Smooth muscle cell (in vitro differentiated cells): ENCODE measurements around the gene ANKRD35. TPM values are rescaled to one million over a fixed set of nuclear protein-coding genes. Genes with fewer than 3 reads are reported as not detected.
A peak's percentile ranks its signal among the peaks of the same experiment; 100 is the strongest.
"Not testable (repeated sequence)": the region's sequence is repeated elsewhere in the genome, so short reads cannot be mapped to it uniquely, and the experiment has no call there.

Source experiments
- DNase-seq: peaks from one replicate; lab custom pipeline; 2025; ENCODE audit not compliant: unreplicated experiment; lab: John Stamatoyannopoulos, UW
- H2AFZ ChIP-seq: fragments of 200-600 bp; sonication (generic); 2 replicates; pipeline ENCODE4 v1.6.0; 2016; ENCODE audit warnings: antibody characterized with exemption, low read depth, mild to moderate bottlenecking
- H3F3A ChIP-seq: fragments of 200-600 bp; sonication (generic); 2 replicates; pipeline ENCODE4 v1.6.0; 2017; ENCODE audit warnings: antibody characterized with exemption, low read depth
- H3K27ac ChIP-seq: fragments of 200-600 bp; sonication (generic); 2 replicates; pipeline ENCODE4 v1.5.1; 2016; ENCODE audit warnings: low read depth, mild to moderate bottlenecking
- H3K27me3 ChIP-seq: fragments of 200-600 bp; sonication (generic); 2 replicates; pipeline ENCODE4 v1.6.1; 2016; ENCODE audit warnings: low read depth, mild to moderate bottlenecking
- H3K36me3 ChIP-seq: fragments of 200-600 bp; sonication (generic); 2 replicates; pipeline ENCODE4 v1.5.1; 2016; ENCODE audit warnings: low read depth
- H3K4me1 ChIP-seq: fragments of 200-600 bp; sonication (generic); 2 replicates; pipeline ENCODE4 v1.5.1; 2016; ENCODE audit warnings: low read depth
- H3K4me2 ChIP-seq: fragments of 200-600 bp; sonication (generic); 2 replicates; pipeline ENCODE4 v1.6.0; 2016; ENCODE audit warnings: mild to moderate bottlenecking
- H3K4me3 ChIP-seq: fragments of 200-600 bp; sonication (generic); 2 replicates; pipeline ENCODE4 v1.5.1; 2016; ENCODE audit warnings: mild to moderate bottlenecking
- H3K79me2 ChIP-seq: fragments of 200-600 bp; sonication (generic); 2 replicates; pipeline ENCODE4 v1.6.0; 2016; ENCODE audit warnings: low read depth, mild to moderate bottlenecking
- H3K9ac ChIP-seq: fragments of 200-600 bp; sonication (generic); 2 replicates; pipeline ENCODE4 v1.6.0; 2016; ENCODE audit warnings: low read depth
- H3K9me3 ChIP-seq: fragments of 200-600 bp; sonication (generic); replicated peaks from 2 replicates; pipeline ENCODE4 v1.5.1; 2016; ENCODE audit warnings: low read depth
- H4K20me1 ChIP-seq: fragments of 200-600 bp; sonication (generic); 2 replicates; pipeline ENCODE4 v1.6.0; 2016; ENCODE audit warnings: low read depth
- WGBS: methylation state at CpG from one replicate; pipeline ENCODE4 v1.1.7; 2016; ENCODE audit warnings: low lambda C conversion rate; 5-methylcytosine and 5-hydroxymethylcytosine counted together
- polyA plus RNA-seq: library from polyadenylated mRNA; unstranded; fragments of >200 nt; fragmentation: Nextera tagmentation; extraction: Ambion mirVana; gene quantifications from 2 replicates; pipeline ENCODE4 v1.2.1, GENCODE V29; 2016
- total RNA-seq: library from RNA; depleted of rRNA; stranded (reverse); fragments of >200 nt; gene quantifications from 2 replicates; pipeline ENCODE4 v1.2.3, GENCODE V29; 2014
- TF ChIP-seq, protein P1 (sequence below): fragments of 200-600 bp; sonication (generic); IDR thresholded peaks from 2 replicates; pipeline ENCODE4 v1.5.1; 2017; ENCODE audit warnings: borderline replicate concordance, mild to moderate bottlenecking, antibody characterized with exemption; ENCODE audit not compliant: insufficient read depth, poor library complexity, severe bottlenecking

The ANKRD35 gene
- total and polyA plus RNA-seq, 2 experiments from 2014 or later = 1.7 to 1.8 TPM

DNA sequence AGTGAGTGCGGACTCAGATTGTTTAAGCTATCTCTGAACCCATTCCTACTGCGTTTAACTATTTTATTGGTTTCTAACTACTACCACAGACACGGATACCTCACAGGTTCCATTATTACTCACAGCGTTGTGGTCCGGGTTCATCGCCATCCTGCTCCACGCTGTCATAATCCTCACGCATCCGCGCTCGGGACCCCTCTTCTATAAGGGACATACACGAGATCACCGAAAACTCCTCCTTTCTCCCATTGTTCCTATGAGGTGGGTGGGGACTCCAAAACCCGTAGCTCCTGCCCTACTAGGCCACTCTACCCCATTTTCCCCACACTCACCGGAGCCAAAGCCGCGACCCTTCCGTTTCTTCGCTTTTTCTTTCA is 41.0 kb upstream of the ANKRD35 start:
- peaks cover 11% of the 10 kb centered on the region for H3F3A ChIP-seq
- H3K4me3 ChIP-seq = peak overlapping the region; percentile 62
- peak overlapping the region; percentile 81 for H3K27ac ChIP-seq
- DNase-seq = no peak
- peak overlapping the region; percentile 90 for H2AFZ ChIP-seq
- no peaks in the 10 kb centered on the region for H3K9me3 ChIP-seq
- peaks cover 12% of the 10 kb centered on the region for H3K79me2 ChIP-seq
- TF ChIP-seq, protein P1, sequence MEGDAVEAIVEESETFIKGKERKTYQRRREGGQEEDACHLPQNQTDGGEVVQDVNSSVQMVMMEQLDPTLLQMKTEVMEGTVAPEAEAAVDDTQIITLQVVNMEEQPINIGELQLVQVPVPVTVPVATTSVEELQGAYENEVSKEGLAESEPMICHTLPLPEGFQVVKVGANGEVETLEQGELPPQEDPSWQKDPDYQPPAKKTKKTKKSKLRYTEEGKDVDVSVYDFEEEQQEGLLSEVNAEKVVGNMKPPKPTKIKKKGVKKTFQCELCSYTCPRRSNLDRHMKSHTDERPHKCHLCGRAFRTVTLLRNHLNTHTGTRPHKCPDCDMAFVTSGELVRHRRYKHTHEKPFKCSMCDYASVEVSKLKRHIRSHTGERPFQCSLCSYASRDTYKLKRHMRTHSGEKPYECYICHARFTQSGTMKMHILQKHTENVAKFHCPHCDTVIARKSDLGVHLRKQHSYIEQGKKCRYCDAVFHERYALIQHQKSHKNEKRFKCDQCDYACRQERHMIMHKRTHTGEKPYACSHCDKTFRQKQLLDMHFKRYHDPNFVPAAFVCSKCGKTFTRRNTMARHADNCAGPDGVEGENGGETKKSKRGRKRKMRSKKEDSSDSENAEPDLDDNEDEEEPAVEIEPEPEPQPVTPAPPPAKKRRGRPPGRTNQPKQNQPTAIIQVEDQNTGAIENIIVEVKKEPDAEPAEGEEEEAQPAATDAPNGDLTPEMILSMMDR = no peak
- H3K4me1 ChIP-seq = peaks cover 15% of the 10 kb centered on the region
- WGBS = 12% methylated on average over 19 of the region's 19 CpGs
- H3K36me3 ChIP-seq = no peaks in the 10 kb centered on the region
- H3K4me2 ChIP-seq = peak overlapping the region; percentile 97
- peak overlapping the region; percentile 80 for H3K9ac ChIP-seq
- no peaks in the 10 kb centered on the region for H3K27me3 ChIP-seq
- no peaks in the 10 kb centered on the region for H4K20me1 ChIP-seq

DNA sequence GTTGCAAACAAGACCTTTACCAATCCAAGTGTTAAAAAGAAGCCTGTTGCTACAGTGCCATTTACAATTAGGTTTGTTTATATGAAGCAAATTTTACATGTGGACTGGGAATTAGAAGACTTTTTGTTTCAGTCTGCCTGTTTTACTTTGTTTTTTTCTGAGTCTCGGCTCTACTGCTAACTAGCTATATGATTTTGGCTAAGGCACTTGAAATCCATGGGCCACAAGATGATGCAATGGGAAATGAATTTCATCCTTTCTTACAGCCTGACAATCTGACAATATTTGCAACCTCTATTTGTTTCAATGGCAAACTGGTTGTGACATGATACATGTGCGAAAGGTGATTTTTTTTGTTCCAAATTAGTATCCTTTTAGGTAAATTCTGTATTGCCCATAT is 36.6 kb upstream of the ANKRD35 start:
- Histone ChIP-seq H2AFZ (no peak overlapping the region), H3K36me3 (no peaks in the 10 kb centered on the region), H3K4me1 (peaks cover 20% of the 10 kb centered on the region), H3K9ac (no peak overlapping the region), H3K4me3 (no peak overlapping the region), H3K9me3 (no peaks in the 10 kb centered on the region), H3F3A (no peaks in the 10 kb centered on the region), H3K27me3 (no peaks in the 10 kb centered on the region), H3K4me2 (no peak overlapping the region), H3K27ac (no peak overlapping the region), H3K79me2 (peaks cover 12% of the 10 kb centered on the region), H4K20me1 (no peaks in the 10 kb centered on the region)
- WGBS = 97% methylated on average over 2 of the region's 2 CpGs
- DNase-seq = no peak
- TF ChIP-seq, protein P1 = no peak

GRCh38 chr1:145920297-145920696 is 34.6 kb upstream of the ANKRD35 start:
- not testable (repeated sequence) for H3K27ac ChIP-seq, H3K4me3 ChIP-seq, H3K9me3 ChIP-seq, DNase-seq, H4K20me1 ChIP-seq, H3F3A ChIP-seq, H3K79me2 ChIP-seq, H3K27me3 ChIP-seq, H3K36me3 ChIP-seq, H3K9ac ChIP-seq, H2AFZ ChIP-seq
- 89% methylated on average over 3 of the region's 4 CpGs for WGBS
- peak overlapping the region; percentile 89 for H3K4me2 ChIP-seq
- peaks cover 15% of the 10 kb centered on the region for H3K4me1 ChIP-seq

DNA sequence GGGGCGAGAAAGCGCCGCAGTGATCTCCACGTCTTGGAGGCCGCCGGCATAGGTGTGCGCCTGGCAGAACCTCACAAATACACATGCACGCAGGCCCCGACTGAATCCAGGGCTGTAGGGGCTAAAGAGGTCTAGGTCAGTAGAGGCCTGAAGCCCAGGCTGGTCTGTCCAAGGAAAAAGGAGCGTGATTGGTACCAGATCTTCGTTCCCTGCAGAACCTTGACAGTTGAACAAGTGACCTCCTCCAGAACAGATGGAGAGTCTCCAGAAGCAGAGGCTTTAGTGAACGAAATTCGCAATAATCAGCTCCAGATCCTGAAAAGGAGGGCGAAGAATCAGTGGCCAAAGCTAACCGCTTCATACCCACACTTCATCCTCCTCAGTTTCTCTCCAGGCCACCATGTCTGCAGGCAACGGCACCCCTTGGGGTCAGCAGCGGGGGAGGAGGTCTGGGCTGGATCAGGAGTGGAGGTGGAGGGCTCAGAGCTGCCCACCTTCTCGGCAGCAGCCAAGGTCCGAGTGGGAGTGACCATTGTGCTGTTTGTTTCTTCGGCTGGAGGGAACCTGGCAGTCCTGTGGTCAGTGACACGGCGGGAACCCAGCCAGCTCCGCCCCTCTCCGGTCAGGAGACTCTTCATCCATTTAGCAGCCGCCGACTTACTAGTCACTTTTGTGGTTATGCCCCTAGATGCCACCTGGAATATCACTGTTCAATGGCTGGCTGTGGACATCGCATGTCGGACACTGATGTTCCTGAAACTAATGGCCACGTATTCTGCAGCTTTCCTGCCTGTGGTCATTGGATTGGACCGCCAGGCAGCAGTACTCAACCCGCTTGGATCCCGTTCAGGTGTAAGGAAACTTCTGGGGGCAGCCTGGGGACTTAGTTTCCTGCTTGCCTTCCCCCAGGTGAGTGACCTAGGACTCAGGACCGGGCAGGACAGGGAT is 33.6 kb upstream of the ANKRD35 start:
- no peaks in the 10 kb centered on the region for H3K9me3 ChIP-seq
- H3K9ac ChIP-seq = peak overlapping the region; percentile 82
- H3K4me3 ChIP-seq = peak overlapping the region; percentile 78
- no peaks in the 10 kb centered on the region for H3K27me3 ChIP-seq
- no peaks in the 10 kb centered on the region for H3K79me2 ChIP-seq
- peak overlapping the region; percentile 93 for H2AFZ ChIP-seq
- H3K4me2 ChIP-seq = peak overlapping the region; percentile 89
- no peaks in the 10 kb centered on the region for H3K36me3 ChIP-seq
- peaks cover 15% of the 10 kb centered on the region for H3K4me1 ChIP-seq
- H3F3A ChIP-seq = no peaks in the 10 kb centered on the region
- TF ChIP-seq, protein P1 = no peak
- peak overlapping the region; percentile 70 for H3K27ac ChIP-seq
- H4K20me1 ChIP-seq = no peaks in the 10 kb centered on the region
- DNase-seq = no peak
- WGBS = 8% methylated on average over 33 of the region's 33 CpGs
